Astrocyte (in vitro differentiated cells and primary cell): ENCODE measurements around the gene DAAM2. TPM values are rescaled to one million over a fixed set of nuclear protein-coding genes. Genes with fewer than 3 reads are reported as not detected.

ENCODE experiments used
- DNase-seq: peaks from one replicate; pipeline ENCODE4 v3.0.0-alpha.2; 2010; ENCODE audit warnings: low read depth
- FAIRE-seq: peaks from 2 replicates; lab custom pipeline; 2011; peaks lifted over from hg19 to GRCh38; lab: Jason Lieb, UNC
- H2AFZ ChIP-seq: 2 replicates; pipeline ENCODE4 v1.6.0; 2012; ENCODE audit warnings: low read depth, low read length, inconsistent platforms
- H3K27ac ChIP-seq: 2 replicates; pipeline ENCODE4 v1.5.1; 2011; ENCODE audit warnings: low read depth, low read length, inconsistent platforms
- H3K27me3 ChIP-seq: 2 replicates; pipeline ENCODE4 v1.6.0; 2011; ENCODE audit warnings: low read length, inconsistent platforms; ENCODE audit not compliant: insufficient read depth
- H3K36me3 ChIP-seq: 2 replicates; pipeline ENCODE4 v1.5.1; 2011; ENCODE audit warnings: low read length, inconsistent platforms; ENCODE audit not compliant: insufficient read depth
- H3K4me1 ChIP-seq: 2 replicates; pipeline ENCODE4 v1.5.1; 2011; ENCODE audit warnings: low read length, inconsistent platforms; ENCODE audit not compliant: insufficient read depth
- H3K4me2 ChIP-seq: 2 replicates; pipeline ENCODE4 v1.6.0; 2012; ENCODE audit warnings: low read length, inconsistent platforms
- H3K4me3 ChIP-seq: 2 replicates; pipeline ENCODE4 v1.5.1; 2011; ENCODE audit warnings: low read depth, mild to moderate bottlenecking, low read length, inconsistent platforms; ENCODE audit not compliant: insufficient read depth
- H3K79me2 ChIP-seq: 2 replicates; pipeline ENCODE4 v1.6.0; 2012; ENCODE audit warnings: mild to moderate bottlenecking, low read length, inconsistent platforms; ENCODE audit not compliant: insufficient read depth
- H3K9ac ChIP-seq: 2 replicates; pipeline ENCODE4 v1.6.0; 2012; ENCODE audit warnings: mild to moderate bottlenecking, low read length, inconsistent platforms
- H3K9me3 ChIP-seq: 2 replicates; pipeline ENCODE4 v1.5.1; 2012; ENCODE audit warnings: low read depth, mild to moderate bottlenecking, low read length, inconsistent platforms; ENCODE audit not compliant: insufficient read depth
- H4K20me1 ChIP-seq: 2 replicates; pipeline ENCODE4 v1.6.0; 2012; ENCODE audit warnings: low read length, inconsistent platforms; ENCODE audit not compliant: insufficient read depth
- H3K27ac Mint-ChIP-seq: one replicate; pipeline ENCODE4 v1.8.0; 2021; ENCODE audit warnings: mild to moderate bottlenecking, mixed read lengths; ENCODE audit not compliant: unreplicated experiment
- H3K27me3 Mint-ChIP-seq: one replicate; pipeline ENCODE4 v1.8.0; 2021; ENCODE audit warnings: low read depth, mixed read lengths; ENCODE audit not compliant: unreplicated experiment
- H3K36me3 Mint-ChIP-seq: one replicate; pipeline ENCODE4 v1.8.0; 2021; ENCODE audit warnings: low read depth, mixed read lengths; ENCODE audit not compliant: unreplicated experiment
- H3K4me1 Mint-ChIP-seq: one replicate; pipeline ENCODE4 v1.8.0; 2021; ENCODE audit warnings: low read depth, mixed read lengths; ENCODE audit not compliant: unreplicated experiment
- H3K4me3 Mint-ChIP-seq: one replicate; pipeline ENCODE4 v1.8.0; 2021; ENCODE audit warnings: mild to moderate bottlenecking, moderate library complexity, mixed read lengths; ENCODE audit not compliant: unreplicated experiment
- H3K9me3 Mint-ChIP-seq: one replicate; pipeline ENCODE4 v1.8.0; 2021; ENCODE audit warnings: mild to moderate bottlenecking, mixed read lengths; ENCODE audit not compliant: unreplicated experiment
- CTCF ChIP-seq: IDR thresholded peaks from 2 replicates; pipeline ENCODE4 v1.5.1; 2011; ENCODE audit warnings: low read depth, mild to moderate bottlenecking, inconsistent platforms, low read length, moderate library complexity; ENCODE audit not compliant: insufficient read depth
- EZH2 ChIP-seq: IDR thresholded peaks from 2 replicates; pipeline ENCODE4 v1.6.1; 2012; ENCODE audit warnings: mild to moderate bottlenecking, low read length, inconsistent platforms; ENCODE audit not compliant: insufficient read depth
- total RNA-seq: library from RNA; stranded (reverse); gene quantifications from 2 replicates; pipeline ENCODE4 v1.2.1, GENCODE V29; 2021

The DAAM2 gene
- total RNA-seq, 1 donor from 2014 or later: 38.4 TPM

GRCh38 chr6:39951716-39952115 lies 159.5 kb downstream of the DAAM2 start:
- Histone ChIP-seq H3K27me3 (no peaks in the 10 kb centered on the region), H3K79me2 (no peaks in the 10 kb centered on the region), H3K9ac (no peak overlapping the region), H3K9me3 (no peaks in the 10 kb centered on the region), H3K27ac (no peak overlapping the region), H3K4me3 (no peak overlapping the region), H3K4me2 (no peak overlapping the region), H2AFZ (no peak overlapping the region), H4K20me1 (no peaks in the 10 kb centered on the region), H3K36me3 (no peaks in the 10 kb centered on the region), H3K4me1 (no peaks in the 10 kb centered on the region)
- no peaks in the 10 kb centered on the region for H3K9me3 Mint-ChIP-seq
- no peak overlapping the region for H3K4me3 Mint-ChIP-seq
- TF ChIP-seq EZH2: no peak
- H3K27me3 Mint-ChIP-seq: peaks cover 2% of the 10 kb centered on the region
- FAIRE-seq: no peak
- no peak overlapping the region for H3K27ac Mint-ChIP-seq
- H3K36me3 Mint-ChIP-seq: no peaks in the 10 kb centered on the region
- H3K4me1 Mint-ChIP-seq: peaks cover 4% of the 10 kb centered on the region
- DNase-seq: peak; percentile 5

DNA sequence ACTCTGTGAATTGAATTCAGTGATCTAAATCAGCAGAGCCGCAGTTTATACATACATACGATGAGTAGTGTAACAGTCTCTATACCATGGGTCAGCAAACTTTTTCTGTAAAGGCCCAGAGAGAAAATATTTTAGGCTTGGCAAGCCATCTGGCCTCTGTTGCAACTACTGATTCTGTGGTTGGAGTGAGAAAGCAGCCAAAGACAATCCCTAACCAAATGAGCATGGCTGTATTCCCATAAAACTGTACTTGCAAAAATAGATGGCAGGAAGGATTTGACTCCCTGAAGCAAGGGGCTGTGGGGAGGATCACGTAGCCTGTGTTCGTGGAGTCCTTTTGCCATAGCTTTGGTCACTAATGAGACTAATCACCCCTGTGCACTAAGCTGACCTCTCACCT lies 160.0 kb downstream of the DAAM2 start:
- H3K4me1 Mint-ChIP-seq: peaks cover 7% of the 10 kb centered on the region
- H2AFZ ChIP-seq: no peak overlapping the region
- H3K9ac ChIP-seq: no peak overlapping the region
- TF ChIP-seq CTCF: no peak
- TF ChIP-seq EZH2: no peak
- no peaks in the 10 kb centered on the region for H3K36me3 ChIP-seq
- no peaks in the 10 kb centered on the region for H3K4me1 ChIP-seq
- no peak overlapping the region for H3K4me3 ChIP-seq
- FAIRE-seq: no peak
- no peak overlapping the region for H3K27ac Mint-ChIP-seq
- no peaks in the 10 kb centered on the region for H3K79me2 ChIP-seq
- H3K4me2 ChIP-seq: no peak overlapping the region
- peaks cover 2% of the 10 kb centered on the region for H3K27me3 Mint-ChIP-seq
- H3K4me3 Mint-ChIP-seq: no peak overlapping the region
- no peaks in the 10 kb centered on the region for H3K9me3 Mint-ChIP-seq
- H4K20me1 ChIP-seq: no peaks in the 10 kb centered on the region
- no peaks in the 10 kb centered on the region for H3K9me3 ChIP-seq
- H3K27me3 ChIP-seq: no peaks in the 10 kb centered on the region
- no peak overlapping the region for H3K27ac ChIP-seq
- no peaks in the 10 kb centered on the region for H3K36me3 Mint-ChIP-seq
- peak; percentile 49 for DNase-seq

DNA sequence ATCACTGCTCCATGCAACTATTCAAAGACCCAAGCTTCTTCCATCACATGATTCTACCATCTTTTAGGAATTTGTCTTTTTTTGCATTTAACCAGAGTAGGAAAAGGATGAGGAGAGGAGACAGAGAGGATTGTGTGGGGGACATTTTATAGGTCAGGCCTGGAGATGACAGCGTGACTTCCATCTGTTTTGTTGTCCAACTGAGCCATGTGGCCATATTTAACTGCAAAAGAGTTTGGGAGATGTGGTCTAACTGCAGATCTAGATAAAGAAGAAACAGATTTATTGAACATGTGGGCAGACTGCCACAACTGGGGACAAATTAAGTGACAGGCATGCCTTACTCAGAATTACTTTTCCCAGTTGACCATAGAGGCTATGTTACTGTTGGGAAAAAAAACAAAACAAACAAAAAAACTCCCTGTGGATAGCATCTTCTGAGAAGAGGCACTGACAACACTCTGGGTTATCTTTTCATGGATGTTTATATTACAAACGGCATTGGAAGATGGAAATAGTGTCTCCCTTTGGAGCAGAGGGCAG lies 161.0 kb downstream of the DAAM2 start:
- H3K4me3 Mint-ChIP-seq: no peak overlapping the region
- H3K27me3 Mint-ChIP-seq: no peaks in the 10 kb centered on the region
- H3K4me3 ChIP-seq: no peak overlapping the region
- no peak overlapping the region for H3K4me2 ChIP-seq
- no peaks in the 10 kb centered on the region for H3K36me3 ChIP-seq
- no peak for FAIRE-seq
- no peaks in the 10 kb centered on the region for H3K27me3 ChIP-seq
- no peak for DNase-seq
- H4K20me1 ChIP-seq: no peaks in the 10 kb centered on the region
- H3K27ac Mint-ChIP-seq: no peak overlapping the region
- no peaks in the 10 kb centered on the region for H3K9me3 Mint-ChIP-seq
- no peaks in the 10 kb centered on the region for H3K79me2 ChIP-seq
- no peak for TF ChIP-seq EZH2
- TF ChIP-seq CTCF: no peak
- no peaks in the 10 kb centered on the region for H3K4me1 ChIP-seq
- H3K36me3 Mint-ChIP-seq: no peaks in the 10 kb centered on the region
- H3K9ac ChIP-seq: no peak overlapping the region
- H3K9me3 ChIP-seq: no peaks in the 10 kb centered on the region
- no peak overlapping the region for H2AFZ ChIP-seq
- H3K27ac ChIP-seq: no peak overlapping the region
- H3K4me1 Mint-ChIP-seq: peaks cover 10% of the 10 kb centered on the region

Other genes starting within 250 kb of the DAAM2 start
- 1.2 and 2.0 TPM in 2 replicates for gene KIF6, start 67.0 kb upstream of the DAAM2 start, total RNA-seq
- 14.7 and 16.0 TPM in 2 replicates for gene MOCS1, start 142.1 kb downstream of the DAAM2 start, total RNA-seq